ENCODE data around the gene GNG11. TPM values are rescaled to one million over a fixed set of nuclear protein-coding genes. Genes with fewer than 3 reads are reported as not detected.

Gene GNG11
- total and polyA plus RNA-seq, 2 of the 13 experiments (the other 11 are each of a cell fraction or from before 2014, with no cell fraction given): not detected

GRCh38 chr7:93960986-93961385, 39.5 kb downstream of the GNG11 start:
- Histone ChIP-seq H3K27me3 (ENCODE audit: control insufficient read depth in 1 of 2, insufficient read depth in 2 of 2, low read length in 2 of 2) (0 out of 5 replicates have a peak, but pooled peaks cover 0 to 2% of the 10 kb centered on the region in 2 experiments), H3K79me2 (ENCODE audit: insufficient read depth, low read length) (no peaks in the 10 kb centered on the region), H3K4me3 (replicated peaks in 1 of 3; ENCODE audit: insufficient read depth in 1 of 3, low read depth in 2 of 3, low read length in 3 of 3) (no peak overlapping the region), H3K4me2 (ENCODE audit: low read depth, low read length) (no peak overlapping the region), H3K9me3 (ENCODE audit: low read length) (no peaks in the 10 kb centered on the region), H3K9ac (ENCODE audit: insufficient read depth, low read depth, low read length) (no peak overlapping the region), H3K36me3 (replicated peaks in 1 of 2; ENCODE audit: control insufficient read depth in 1 of 2, insufficient read depth in 2 of 2, low read length in 2 of 2) (no peaks in the 10 kb centered on the region), H4K20me1 (ENCODE audit: insufficient read depth, low read length) (no peaks in the 10 kb centered on the region), H3K27ac (ENCODE audit: extremely low read length, insufficient read depth, low read length) (no peak overlapping the region), H3K4me1 (ENCODE audit: insufficient read depth, low read length) (no peaks in the 10 kb centered on the region), H2AFZ (ENCODE audit: low read length) (no peak overlapping the region)
- TF ChIP-seq STAT6 (CRISPR knock-in tag; IDR thresholded peaks at IDR 0.05; ENCODE audit: borderline replicate concordance) (no peak), NPAS2 (CRISPR knock-in tag; IDR thresholded peaks at IDR 0.05; ENCODE audit: borderline replicate concordance) (no peak), ZNF18 (CRISPR knock-in tag; IDR thresholded peaks at IDR 0.05; ENCODE audit: insufficient replicate concordance) (no peak), JARID2 (CRISPR knock-in tag; IDR thresholded peaks at IDR 0.05; ENCODE audit: insufficient replicate concordance) (no peak), HDAC6 (IDR thresholded peaks at IDR 0.05; ENCODE audit: low read depth, low read length) (no peak), ZNF780A (CRISPR knock-in tag; IDR thresholded peaks at IDR 0.05) (no peak), ELF4 (CRISPR knock-in tag; IDR thresholded peaks at IDR 0.05; ENCODE audit: borderline replicate concordance) (no peak), TOPORS (CRISPR knock-in tag; IDR thresholded peaks at IDR 0.05) (no peak), ZNF121 (CRISPR knock-in tag; IDR thresholded peaks at IDR 0.05) (no peak), HOMEZ (CRISPR knock-in tag; IDR thresholded peaks at IDR 0.05; ENCODE audit: low read depth) (no peak), ZNF160 (CRISPR knock-in tag; IDR thresholded peaks at IDR 0.05) (no peak), ZNF230 (CRISPR knock-in tag; IDR thresholded peaks at IDR 0.05) (no peak), ZNF598 (CRISPR knock-in tag; IDR thresholded peaks at IDR 0.05; ENCODE audit: borderline replicate concordance) (no peak), ZNF562 (CRISPR knock-in tag; IDR thresholded peaks at IDR 0.05; ENCODE audit: borderline replicate concordance) (no peak)
- POLR2A ChIA-PET: no interaction called here
- DNase-seq (ENCODE audit: low spot score): no peak
- no TSS peak for BruUV-seq (replicated peaks)
- no peak for FAIRE-seq
- WGBS (ENCODE audit: low lambda C conversion rate): 4% methylated on average over 3 of the region's 3 CpGs
- intact Hi-C loops (cut with micrococcal nuclease; ENCODE audit: unreplicated experiment): no loop called here
- in situ Hi-C loops (cut with HindIII; ENCODE audit: extremely low pct_ligation_motif_present, low pct_unique_long_range_greater_than_20kb): no loop called here
- CTCF ChIA-PET (ENCODE audit: low intra/inter-chr PET ratio, low total read pairs): no interaction called here
- no peak for ATAC-seq
